ENCODE measurements around the gene AK5. TPM values are rescaled to one million over a fixed set of nuclear protein-coding genes. Genes with fewer than 3 reads are reported as not detected.

Gene AK5
- total and polyA plus RNA-seq, 2 experiments from 2014 or later = 8.8 to 12.2 TPM

DNA sequence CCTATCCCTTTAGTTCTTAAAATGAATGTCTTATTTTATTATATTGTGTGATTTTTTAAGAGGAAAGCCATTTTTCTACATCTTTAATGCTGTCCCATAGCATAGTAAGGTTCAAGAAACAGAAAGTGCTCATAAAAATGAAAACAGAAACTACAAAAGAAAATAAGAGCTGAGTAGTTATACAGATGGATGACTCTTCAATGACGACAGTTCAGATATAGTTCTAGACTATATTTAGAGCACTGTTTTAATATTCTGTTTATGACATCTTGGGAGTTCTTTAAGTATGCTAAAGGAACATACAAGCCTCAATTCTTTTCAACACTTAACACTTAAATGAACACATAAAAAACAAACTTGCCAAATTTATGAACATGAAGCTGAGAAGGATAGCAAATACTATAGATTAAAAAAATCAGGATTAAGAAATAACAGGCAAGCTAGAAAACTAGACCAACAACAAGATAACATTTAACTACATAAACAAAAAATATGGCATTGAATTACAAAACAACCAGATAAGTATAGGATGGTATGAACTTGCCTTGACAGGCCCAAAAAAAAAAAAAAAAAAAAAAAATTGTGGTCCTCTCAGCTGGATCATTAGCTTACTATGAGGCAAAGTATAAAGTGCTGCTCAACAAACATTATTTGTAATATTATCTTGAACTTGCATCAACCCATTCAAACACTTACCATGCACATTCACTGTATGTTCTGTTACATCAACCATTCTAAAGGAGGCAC, 312.7 kb downstream of the AK5 start (continued):
- TF ChIP-seq POLR2AphosphoS5 (IDR thresholded peaks at IDR 0.05; ENCODE audit: low read depth) (no peak), CTCF (conservative IDR thresholded peaks at IDR 0.05; ENCODE audit: low read depth in 2 of 2) (no peak), EZH2phosphoT487 (IDR thresholded peaks at IDR 0.05; ENCODE audit: unreplicated experiment) (no peak), JUNB (IDR thresholded peaks at IDR 0.05; ENCODE audit: unreplicated experiment) (no peak), NANOG (IDR thresholded peaks at IDR 0.05; ENCODE audit: borderline replicate concordance) (no peak), EZH2 (IDR thresholded peaks at IDR 0.05; ENCODE audit: low read depth, unreplicated experiment) (no peak), ZNF331 (CRISPR knock-in tag; IDR thresholded peaks at IDR 0.05; ENCODE audit: low read depth) (no peak), ETS1 (IDR thresholded peaks at IDR 0.05) (no peak)
- TF ChIP-seq, protein P1, sequence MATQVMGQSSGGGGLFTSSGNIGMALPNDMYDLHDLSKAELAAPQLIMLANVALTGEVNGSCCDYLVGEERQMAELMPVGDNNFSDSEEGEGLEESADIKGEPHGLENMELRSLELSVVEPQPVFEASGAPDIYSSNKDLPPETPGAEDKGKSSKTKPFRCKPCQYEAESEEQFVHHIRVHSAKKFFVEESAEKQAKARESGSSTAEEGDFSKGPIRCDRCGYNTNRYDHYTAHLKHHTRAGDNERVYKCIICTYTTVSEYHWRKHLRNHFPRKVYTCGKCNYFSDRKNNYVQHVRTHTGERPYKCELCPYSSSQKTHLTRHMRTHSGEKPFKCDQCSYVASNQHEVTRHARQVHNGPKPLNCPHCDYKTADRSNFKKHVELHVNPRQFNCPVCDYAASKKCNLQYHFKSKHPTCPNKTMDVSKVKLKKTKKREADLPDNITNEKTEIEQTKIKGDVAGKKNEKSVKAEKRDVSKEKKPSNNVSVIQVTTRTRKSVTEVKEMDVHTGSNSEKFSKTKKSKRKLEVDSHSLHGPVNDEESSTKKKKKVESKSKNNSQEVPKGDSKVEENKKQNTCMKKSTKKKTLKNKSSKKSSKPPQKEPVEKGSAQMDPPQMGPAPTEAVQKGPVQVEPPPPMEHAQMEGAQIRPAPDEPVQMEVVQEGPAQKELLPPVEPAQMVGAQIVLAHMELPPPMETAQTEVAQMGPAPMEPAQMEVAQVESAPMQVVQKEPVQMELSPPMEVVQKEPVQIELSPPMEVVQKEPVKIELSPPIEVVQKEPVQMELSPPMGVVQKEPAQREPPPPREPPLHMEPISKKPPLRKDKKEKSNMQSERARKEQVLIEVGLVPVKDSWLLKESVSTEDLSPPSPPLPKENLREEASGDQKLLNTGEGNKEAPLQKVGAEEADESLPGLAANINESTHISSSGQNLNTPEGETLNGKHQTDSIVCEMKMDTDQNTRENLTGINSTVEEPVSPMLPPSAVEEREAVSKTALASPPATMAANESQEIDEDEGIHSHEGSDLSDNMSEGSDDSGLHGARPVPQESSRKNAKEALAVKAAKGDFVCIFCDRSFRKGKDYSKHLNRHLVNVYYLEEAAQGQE (IDR thresholded peaks at IDR 0.05; ENCODE audit: unreplicated experiment) = no peak

- H3K4me1 Mint-ChIP-seq = no peaks in the 10 kb centered on the region
- Histone ChIP-seq H4K20me1 (replicated peaks; ENCODE audit: insufficient read depth) (no peaks in the 10 kb centered on the region), H2AFZ (no peak overlapping the region), H3K4me2 (no peak overlapping the region), H3F3A (replicated peaks; ENCODE audit: low read depth) (no peaks in the 10 kb centered on the region), H3K27me3 (ENCODE audit: insufficient read depth) (no peaks in the 10 kb centered on the region), H3K36me3 (ENCODE audit: insufficient read depth) (no peaks in the 10 kb centered on the region), H3K79me2 (replicated peaks; ENCODE audit: insufficient read depth) (no peaks in the 10 kb centered on the region; the same call in 1 of the 2 replicates), H3K4me3 (no peak overlapping the region), H3K27ac (ENCODE audit: low read depth) (no peak overlapping the region), H3K4me1 (ENCODE audit: insufficient read depth) (no peaks in the 10 kb centered on the region), H3K9me2 (ENCODE audit: insufficient read depth) (no peaks in the 10 kb centered on the region)
- H3K9me3 Mint-ChIP-seq = no peaks in the 10 kb centered on the region
- no peaks in the 10 kb centered on the region for H3K36me3 Mint-ChIP-seq (ENCODE audit: low read depth)
- H3K27ac Mint-ChIP-seq = no peak overlapping the region
- no peak overlapping the region for H3K4me3 Mint-ChIP-seq
- ATAC-seq (no peak), DNase-seq (ENCODE audit: low spot score) (no peak)
- H3K27me3 Mint-ChIP-seq (ENCODE audit: insufficient read depth, low read depth, poor library complexity) = no peaks in the 10 kb centered on the region
- TF ChIP-seq EZH2 (IDR thresholded peaks at IDR 0.05; ENCODE audit: low read depth, unreplicated experiment) = no peak
- TF ChIP-seq, protein P2, sequence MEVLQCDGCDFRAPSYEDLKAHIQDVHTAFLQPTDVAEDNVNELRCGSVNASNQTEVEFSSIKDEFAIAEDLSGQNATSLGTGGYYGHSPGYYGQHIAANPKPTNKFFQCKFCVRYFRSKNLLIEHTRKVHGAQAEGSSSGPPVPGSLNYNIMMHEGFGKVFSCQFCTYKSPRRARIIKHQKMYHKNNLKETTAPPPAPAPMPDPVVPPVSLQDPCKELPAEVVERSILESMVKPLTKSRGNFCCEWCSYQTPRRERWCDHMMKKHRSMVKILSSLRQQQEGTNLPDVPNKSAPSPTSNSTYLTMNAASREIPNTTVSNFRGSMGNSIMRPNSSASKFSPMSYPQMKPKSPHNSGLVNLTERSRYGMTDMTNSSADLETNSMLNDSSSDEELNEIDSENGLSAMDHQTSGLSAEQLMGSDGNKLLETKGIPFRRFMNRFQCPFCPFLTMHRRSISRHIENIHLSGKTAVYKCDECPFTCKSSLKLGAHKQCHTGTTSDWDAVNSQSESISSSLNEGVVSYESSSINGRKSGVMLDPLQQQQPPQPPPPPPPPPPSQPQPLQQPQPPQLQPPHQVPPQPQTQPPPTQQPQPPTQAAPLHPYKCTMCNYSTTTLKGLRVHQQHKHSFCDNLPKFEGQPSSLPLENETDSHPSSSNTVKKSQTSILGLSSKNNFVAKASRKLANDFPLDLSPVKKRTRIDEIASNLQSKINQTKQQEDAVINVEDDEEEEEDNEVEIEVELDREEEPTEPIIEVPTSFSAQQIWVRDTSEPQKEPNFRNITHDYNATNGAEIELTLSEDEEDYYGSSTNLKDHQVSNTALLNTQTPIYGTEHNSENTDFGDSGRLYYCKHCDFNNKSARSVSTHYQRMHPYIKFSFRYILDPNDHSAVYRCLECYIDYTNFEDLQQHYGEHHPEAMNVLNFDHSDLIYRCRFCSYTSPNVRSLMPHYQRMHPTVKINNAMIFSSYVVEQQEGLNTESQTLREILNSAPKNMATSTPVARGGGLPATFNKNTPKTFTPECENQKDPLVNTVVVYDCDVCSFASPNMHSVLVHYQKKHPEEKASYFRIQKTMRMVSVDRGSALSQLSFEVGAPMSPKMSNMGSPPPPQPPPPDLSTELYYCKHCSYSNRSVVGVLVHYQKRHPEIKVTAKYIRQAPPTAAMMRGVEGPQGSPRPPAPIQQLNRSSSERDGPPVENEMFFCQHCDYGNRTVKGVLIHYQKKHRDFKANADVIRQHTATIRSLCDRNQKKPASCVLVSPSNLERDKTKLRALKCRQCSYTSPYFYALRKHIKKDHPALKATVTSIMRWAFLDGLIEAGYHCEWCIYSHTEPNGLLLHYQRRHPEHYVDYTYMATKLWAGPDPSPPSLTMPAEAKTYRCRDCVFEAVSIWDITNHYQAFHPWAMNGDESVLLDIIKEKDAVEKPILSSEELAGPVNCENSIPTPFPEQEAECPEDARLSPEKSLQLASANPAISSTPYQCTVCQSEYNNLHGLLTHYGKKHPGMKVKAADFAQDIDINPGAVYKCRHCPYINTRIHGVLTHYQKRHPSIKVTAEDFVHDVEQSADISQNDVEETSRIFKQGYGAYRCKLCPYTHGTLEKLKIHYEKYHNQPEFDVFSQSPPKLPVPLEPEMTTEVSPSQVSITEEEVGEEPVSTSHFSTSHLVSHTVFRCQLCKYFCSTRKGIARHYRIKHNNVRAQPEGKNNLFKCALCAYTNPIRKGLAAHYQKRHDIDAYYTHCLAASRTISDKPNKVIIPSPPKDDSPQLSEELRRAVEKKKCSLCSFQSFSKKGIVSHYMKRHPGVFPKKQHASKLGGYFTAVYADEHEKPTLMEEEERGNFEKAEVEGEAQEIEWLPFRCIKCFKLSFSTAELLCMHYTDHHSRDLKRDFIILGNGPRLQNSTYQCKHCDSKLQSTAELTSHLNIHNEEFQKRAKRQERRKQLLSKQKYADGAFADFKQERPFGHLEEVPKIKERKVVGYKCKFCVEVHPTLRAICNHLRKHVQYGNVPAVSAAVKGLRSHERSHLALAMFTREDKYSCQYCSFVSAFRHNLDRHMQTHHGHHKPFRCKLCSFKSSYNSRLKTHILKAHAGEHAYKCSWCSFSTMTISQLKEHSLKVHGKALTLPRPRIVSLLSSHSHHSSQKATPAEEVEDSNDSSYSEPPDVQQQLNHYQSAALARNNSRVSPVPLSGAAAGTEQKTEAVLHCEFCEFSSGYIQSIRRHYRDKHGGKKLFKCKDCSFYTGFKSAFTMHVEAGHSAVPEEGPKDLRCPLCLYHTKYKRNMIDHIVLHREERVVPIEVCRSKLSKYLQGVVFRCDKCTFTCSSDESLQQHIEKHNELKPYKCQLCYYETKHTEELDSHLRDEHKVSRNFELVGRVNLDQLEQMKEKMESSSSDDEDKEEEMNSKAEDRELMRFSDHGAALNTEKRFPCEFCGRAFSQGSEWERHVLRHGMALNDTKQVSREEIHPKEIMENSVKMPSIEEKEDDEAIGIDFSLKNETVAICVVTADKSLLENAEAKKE (CRISPR knock-in tag; IDR thresholded peaks at IDR 0.05) = no peak
- TF ChIP-seq NANOG (IDR thresholded peaks at IDR 0.05; ENCODE audit: borderline replicate concordance) = no peak
These were observed 315.5 kb downstream of the AK5 start for GRCh38 chr1:77597310-77597709.

Data from GM23338 (cell line).